Choroid plexus epithelial cell (primary cell): ENCODE measurements around the gene PYDC1.

Experiments
- DNase-seq: peaks from one replicate; pipeline ENCODE4 v3.0.0-alpha.2; 2010; ENCODE audit warnings: low read depth
- H3K4me3 ChIP-seq: 2 replicates; pipeline ENCODE4 v1.5.1; 2011; ENCODE audit warnings: low read depth, mild to moderate bottlenecking, control low read depth, low read length, moderate library complexity
- TF ChIP-seq, protein P1 (sequence below): conservative IDR thresholded peaks from 2 replicates; pipeline ENCODE4 v1.5.1; 2011; ENCODE audit warnings: low read depth, mild to moderate bottlenecking, control low read depth, inconsistent platforms, low read length, moderate library complexity

PYDC1 gene

DNA sequence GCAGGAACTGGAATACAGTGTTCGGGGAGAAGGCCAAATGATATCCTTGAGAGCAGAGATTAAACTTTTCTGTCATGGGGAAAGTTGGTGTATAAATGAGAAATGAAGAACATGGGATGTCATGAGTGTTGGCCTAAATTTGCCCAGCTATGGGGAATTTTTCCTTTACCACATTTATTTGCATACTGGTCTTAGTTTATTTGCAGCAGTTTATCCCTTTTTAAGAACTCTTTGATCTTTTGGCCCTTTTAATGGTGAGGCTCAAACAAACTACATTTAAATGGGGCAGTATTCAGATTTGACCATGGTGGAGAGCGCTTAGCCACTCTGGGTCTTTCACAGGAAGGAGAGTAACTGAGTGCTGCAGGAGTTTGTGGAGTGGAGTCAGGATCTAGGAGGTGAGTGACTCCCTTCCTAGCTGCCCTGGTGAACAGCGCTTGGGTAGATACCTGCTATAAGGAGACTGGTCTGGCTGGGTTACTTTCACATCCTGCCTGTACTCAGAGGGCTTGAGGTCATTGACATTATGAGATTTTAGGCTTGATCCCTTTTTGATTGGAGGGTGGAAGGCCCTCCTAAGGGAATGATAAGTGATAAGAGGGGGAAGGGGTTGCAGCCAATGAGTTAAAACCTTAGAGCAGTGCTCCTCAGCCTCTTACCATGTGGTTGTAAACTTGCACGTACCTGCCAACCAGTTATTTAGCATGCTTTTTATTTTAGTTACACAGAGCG lies 25.1 kb downstream of the PYDC1 start:
- no peak for DNase-seq
- TF ChIP-seq, protein P1, sequence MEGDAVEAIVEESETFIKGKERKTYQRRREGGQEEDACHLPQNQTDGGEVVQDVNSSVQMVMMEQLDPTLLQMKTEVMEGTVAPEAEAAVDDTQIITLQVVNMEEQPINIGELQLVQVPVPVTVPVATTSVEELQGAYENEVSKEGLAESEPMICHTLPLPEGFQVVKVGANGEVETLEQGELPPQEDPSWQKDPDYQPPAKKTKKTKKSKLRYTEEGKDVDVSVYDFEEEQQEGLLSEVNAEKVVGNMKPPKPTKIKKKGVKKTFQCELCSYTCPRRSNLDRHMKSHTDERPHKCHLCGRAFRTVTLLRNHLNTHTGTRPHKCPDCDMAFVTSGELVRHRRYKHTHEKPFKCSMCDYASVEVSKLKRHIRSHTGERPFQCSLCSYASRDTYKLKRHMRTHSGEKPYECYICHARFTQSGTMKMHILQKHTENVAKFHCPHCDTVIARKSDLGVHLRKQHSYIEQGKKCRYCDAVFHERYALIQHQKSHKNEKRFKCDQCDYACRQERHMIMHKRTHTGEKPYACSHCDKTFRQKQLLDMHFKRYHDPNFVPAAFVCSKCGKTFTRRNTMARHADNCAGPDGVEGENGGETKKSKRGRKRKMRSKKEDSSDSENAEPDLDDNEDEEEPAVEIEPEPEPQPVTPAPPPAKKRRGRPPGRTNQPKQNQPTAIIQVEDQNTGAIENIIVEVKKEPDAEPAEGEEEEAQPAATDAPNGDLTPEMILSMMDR, result no peak
- H3K4me3 ChIP-seq, result no peak overlapping the region

DNA sequence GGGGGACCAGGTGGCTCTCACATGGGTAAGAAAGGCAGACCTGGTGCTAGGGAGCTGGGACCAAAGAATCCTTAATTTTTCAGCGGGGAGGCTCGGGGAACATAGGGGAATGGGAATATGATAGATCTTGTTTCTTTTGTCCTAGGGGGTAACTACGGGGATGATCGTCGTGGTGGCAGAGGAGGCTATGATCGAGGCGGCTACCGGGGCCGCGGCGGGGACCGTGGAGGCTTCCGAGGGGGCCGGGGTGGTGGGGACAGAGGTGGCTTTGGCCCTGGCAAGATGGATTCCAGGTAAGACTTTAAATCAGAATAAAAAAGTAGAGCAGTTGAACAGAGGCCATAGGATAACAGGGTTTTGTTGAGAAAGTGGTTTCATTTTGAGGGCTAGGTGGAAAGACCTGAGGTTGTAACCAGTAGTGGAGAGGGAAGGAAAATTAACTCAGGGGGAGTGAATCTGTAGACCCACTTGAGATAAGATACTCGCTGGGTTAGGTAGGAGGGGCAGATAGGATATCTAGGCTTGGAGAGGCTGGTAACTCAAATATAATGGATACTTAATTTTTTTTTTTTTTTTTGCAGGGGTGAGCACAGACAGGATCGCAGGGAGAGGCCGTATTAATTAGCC lies 26.0 kb downstream of the PYDC1 start:
- TF ChIP-seq, protein P1, result no peak
- no peak overlapping the region for H3K4me3 ChIP-seq
- DNase-seq, result no peak

DNA sequence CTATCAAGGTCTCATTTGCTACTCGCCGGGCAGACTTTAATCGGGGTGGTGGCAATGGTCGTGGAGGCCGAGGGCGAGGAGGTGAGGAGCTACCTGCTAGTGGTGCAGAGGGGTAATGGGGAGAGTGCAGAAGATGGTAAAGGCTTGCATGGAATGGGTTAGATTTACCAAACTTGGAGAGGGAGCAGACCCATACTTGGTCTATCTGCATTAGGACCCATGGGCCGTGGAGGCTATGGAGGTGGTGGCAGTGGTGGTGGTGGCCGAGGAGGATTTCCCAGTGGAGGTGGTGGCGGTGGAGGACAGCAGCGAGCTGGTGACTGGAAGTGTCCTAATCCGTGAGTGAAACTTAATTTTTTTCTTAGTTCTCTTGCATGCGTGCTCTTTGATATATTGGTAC lies 26.9 kb downstream of the PYDC1 start:
- no peak for DNase-seq
- TF ChIP-seq, protein P1, result no peak
- no peak overlapping the region for H3K4me3 ChIP-seq

DNA sequence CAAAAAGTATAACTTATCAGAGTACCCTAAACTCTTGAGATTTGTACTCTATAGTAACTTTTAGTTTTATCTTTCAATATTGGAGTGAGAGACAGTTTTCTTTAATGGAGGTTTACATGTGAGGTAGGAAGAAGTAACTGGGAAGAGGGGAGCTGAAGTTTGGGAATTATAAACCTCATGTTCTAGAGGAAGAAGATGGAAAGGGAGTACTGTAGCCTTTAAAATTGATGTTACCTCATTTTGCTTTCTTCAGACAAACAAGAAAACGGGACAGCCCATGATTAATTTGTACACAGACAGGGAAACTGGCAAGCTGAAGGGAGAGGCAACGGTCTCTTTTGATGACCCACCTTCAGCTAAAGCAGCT lies 27.5 kb downstream of the PYDC1 start:
- H3K4me3 ChIP-seq, result no peak overlapping the region
- DNase-seq, result no peak
- TF ChIP-seq, protein P1, result no peak

DNA sequence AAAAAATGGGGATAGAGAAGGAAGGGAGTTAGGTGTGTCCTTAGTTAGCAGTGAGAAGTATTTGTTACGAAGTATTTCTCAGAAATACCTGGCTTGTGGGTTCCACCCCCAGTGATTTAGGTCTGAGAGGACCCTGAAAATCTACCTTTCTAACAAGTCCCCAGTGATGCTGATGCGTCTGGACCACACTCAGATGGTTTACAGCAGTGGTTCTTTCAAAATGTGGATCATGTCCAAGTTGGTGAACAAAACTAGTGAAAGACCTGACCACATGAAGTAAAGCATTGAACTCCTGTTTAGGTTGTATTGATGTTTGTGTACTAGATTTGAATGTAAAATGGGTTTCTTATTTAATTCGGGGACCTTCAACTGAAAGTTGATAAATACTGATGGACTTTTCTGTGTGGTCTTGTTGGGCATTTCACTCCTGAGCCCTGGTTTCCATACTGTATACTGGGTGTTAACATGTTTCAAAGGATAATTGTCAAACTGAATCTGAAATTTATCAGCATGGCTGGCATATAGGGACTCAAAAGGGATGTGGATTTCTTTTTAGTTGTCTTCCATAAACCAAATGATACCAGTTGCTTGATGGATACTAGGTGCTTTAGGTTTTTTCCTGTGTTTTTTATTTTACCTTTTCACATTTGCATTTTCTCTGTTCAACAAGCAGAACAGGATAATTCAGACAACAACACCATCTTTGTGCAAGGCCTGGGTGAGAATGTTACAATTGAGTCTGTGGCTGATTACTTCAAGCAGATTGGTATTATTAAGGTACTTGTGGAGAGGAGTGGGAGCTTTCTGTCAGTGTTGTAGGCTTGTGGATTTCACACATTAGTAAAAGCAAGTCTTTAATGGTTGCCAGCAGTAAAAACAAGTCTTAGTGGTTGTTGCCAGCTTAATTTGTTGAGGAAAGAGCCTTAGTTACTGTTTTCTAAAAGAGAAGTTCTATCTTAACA lies 28.2 kb downstream of the PYDC1 start:
- no peak for DNase-seq
- TF ChIP-seq, protein P1, result no peak
- H3K4me3 ChIP-seq, result no peak overlapping the region

DNA sequence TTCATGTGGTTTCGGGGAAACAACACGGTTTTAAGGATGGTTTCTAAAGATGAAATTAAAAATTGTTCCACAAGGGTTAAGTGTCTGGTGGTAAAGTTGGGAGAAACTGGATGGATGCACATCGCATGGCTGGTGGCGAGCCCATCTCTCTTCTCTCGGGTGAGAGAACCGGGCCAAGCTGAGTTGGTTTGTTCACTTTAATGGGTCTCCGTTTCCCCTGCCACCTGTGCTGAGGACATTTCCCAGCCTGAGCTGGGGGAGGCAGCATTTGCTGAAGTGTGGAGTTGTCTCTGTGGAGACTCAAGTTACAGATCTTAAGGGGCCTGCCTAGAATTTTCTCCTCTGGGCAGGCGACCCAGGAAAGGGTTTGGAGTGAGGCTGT lies 29.1 kb downstream of the PYDC1 start:
- no peak for DNase-seq
- TF ChIP-seq, protein P1, result no peak
- H3K4me3 ChIP-seq, result no peak overlapping the region
